Activated CD8-positive, alpha-beta memory T cell treated with anti-CD3 and anti-CD28 coated beads for 4 hours (primary cell): ENCODE results near the gene B3GAT1.

ENCODE experiments used
- DNase-seq, 2 donors: peaks; one replicate each; pipeline ENCODE4 v3.0.0-alpha.2; 2020; ENCODE audit warnings: low read depth in 2 of 2

The B3GAT1 gene

GRCh38 chr11:134390706-134391569, 21.1 kb downstream of the B3GAT1 start:
- no peak for DNase-seq

- no peak for DNase-seq
Observed at GRCh38 chr11:134389464-134390180, 22.4 kb downstream of the B3GAT1 start.

- no peak for DNase-seq
Observed at GRCh38 chr11:134388590-134388989, 23.5 kb downstream of the B3GAT1 start.

- DNase-seq: no peak
Observed at GRCh38 chr11:134387501-134387900, 24.5 kb downstream of the B3GAT1 start.

GRCh38 chr11:134386945-134387344, 25.1 kb downstream of the B3GAT1 start:
- DNase-seq: no peak

- DNase-seq: no peak
Observed at GRCh38 chr11:134385774-134386565, 26.1 kb downstream of the B3GAT1 start.

GRCh38 chr11:134385171-134385570, 26.9 kb downstream of the B3GAT1 start:
- DNase-seq: no peak

GRCh38 chr11:134384406-134384805, 27.6 kb downstream of the B3GAT1 start:
- no peak for DNase-seq

GRCh38 chr11:134383576-134384221, 28.3 kb downstream of the B3GAT1 start:
- DNase-seq: no peak

- no peak for DNase-seq
Observed at GRCh38 chr11:134382830-134383229, 29.2 kb downstream of the B3GAT1 start.

- no peak for DNase-seq
Observed at GRCh38 chr11:134382257-134382656, 29.8 kb downstream of the B3GAT1 start.

GRCh38 chr11:134380785-134381184, 31.3 kb downstream of the B3GAT1 start:
- DNase-seq: no peak

GRCh38 chr11:134380229-134380628, 31.8 kb downstream of the B3GAT1 start:
- no peak for DNase-seq

GRCh38 chr11:134379241-134379640, 32.8 kb downstream of the B3GAT1 start:
- no peak for DNase-seq

GRCh38 chr11:134377876-134378275, 34.2 kb downstream of the B3GAT1 start:
- no peak for DNase-seq

GRCh38 chr11:134376150-134376921, 35.7 kb downstream of the B3GAT1 start:
- DNase-seq: no peak

GRCh38 chr11:134374891-134375550, 37.0 kb downstream of the B3GAT1 start:
- no peak for DNase-seq

GRCh38 chr11:134374171-134374570, 37.9 kb downstream of the B3GAT1 start:
- DNase-seq: no peak

GRCh38 chr11:134373591-134374052, 38.4 kb downstream of the B3GAT1 start:
- DNase-seq: no peak

- no peak for DNase-seq
Observed at GRCh38 chr11:134372961-134373360, 39.1 kb downstream of the B3GAT1 start.
